ENCODE measurements around the gene NOTCH3. TPM values are rescaled to one million over a fixed set of nuclear protein-coding genes. Genes with fewer than 3 reads are reported as not detected.

NOTCH3 gene
- total RNA-seq, 1 donor = 27.6 TPM

GRCh38 chr19:15136234-15136954 is 64.4 kb downstream of the NOTCH3 start:
- TF ChIP-seq, protein P1, sequence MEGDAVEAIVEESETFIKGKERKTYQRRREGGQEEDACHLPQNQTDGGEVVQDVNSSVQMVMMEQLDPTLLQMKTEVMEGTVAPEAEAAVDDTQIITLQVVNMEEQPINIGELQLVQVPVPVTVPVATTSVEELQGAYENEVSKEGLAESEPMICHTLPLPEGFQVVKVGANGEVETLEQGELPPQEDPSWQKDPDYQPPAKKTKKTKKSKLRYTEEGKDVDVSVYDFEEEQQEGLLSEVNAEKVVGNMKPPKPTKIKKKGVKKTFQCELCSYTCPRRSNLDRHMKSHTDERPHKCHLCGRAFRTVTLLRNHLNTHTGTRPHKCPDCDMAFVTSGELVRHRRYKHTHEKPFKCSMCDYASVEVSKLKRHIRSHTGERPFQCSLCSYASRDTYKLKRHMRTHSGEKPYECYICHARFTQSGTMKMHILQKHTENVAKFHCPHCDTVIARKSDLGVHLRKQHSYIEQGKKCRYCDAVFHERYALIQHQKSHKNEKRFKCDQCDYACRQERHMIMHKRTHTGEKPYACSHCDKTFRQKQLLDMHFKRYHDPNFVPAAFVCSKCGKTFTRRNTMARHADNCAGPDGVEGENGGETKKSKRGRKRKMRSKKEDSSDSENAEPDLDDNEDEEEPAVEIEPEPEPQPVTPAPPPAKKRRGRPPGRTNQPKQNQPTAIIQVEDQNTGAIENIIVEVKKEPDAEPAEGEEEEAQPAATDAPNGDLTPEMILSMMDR (IDR thresholded peaks at IDR 0.05; ENCODE audit: insufficient read depth, low read depth, low read length) = no peak
- DNase-seq (ENCODE audit: low read depth) = peak; percentile 60
- no peak overlapping the region for H3K4me3 ChIP-seq (ENCODE audit: low read depth, low read length)

DNA sequence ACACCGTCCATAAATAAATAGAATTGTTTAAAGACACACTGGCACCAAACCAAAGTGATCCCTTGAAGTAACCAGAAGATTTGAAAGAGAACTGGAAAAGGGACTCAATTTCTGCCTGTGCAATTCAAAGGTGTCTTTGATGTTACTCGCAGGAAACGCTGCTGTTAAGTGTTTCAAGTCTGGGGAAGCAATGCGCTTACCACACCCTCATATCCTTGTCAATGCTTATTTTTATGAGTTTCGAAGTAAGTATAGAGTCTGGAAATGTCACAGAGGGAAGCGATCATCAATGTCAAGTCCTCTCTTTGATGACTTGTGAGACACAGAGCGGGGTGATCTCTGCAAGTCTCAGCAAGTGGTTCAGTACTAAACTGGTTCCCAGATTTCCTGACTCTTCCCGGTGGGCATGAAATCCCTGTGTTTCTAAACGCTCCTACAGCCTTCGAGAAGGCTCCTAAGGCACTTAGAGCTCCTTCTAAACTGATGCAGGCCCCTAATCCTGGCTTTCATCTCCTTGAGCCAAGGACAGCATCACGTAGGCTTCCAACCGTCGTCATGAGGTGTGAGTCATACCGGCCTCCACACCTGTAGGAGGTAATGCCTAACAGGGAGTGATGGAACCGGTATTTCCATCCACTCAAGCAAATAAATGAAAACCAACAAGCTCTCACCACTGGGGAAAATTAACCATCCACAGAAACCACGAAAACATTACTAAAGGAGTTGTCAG is 70.8 kb downstream of the NOTCH3 start:
- no peak overlapping the region for H3K4me3 ChIP-seq (ENCODE audit: low read depth, low read length)
- TF ChIP-seq, protein P1 (IDR thresholded peaks at IDR 0.05; ENCODE audit: insufficient read depth, low read depth, low read length) = no peak
- no peak for DNase-seq (ENCODE audit: low read depth)

- no peak overlapping the region for H3K4me3 ChIP-seq (ENCODE audit: low read depth, low read length)
- TF ChIP-seq, protein P1 (IDR thresholded peaks at IDR 0.05; ENCODE audit: insufficient read depth, low read depth, low read length) = no peak
- DNase-seq (ENCODE audit: low read depth) = no peak
Measured at GRCh38 chr19:15128162-15128770, 72.5 kb downstream of the NOTCH3 start.

- TF ChIP-seq, protein P1 (IDR thresholded peaks at IDR 0.05; ENCODE audit: insufficient read depth, low read depth, low read length) = no peak
- no peak for DNase-seq (ENCODE audit: low read depth)
- H3K4me3 ChIP-seq (ENCODE audit: low read depth, low read length) = peak overlapping the region; percentile 74
Measured at GRCh38 chr19:15126131-15126910, 74.5 kb downstream of the NOTCH3 start.

DNA sequence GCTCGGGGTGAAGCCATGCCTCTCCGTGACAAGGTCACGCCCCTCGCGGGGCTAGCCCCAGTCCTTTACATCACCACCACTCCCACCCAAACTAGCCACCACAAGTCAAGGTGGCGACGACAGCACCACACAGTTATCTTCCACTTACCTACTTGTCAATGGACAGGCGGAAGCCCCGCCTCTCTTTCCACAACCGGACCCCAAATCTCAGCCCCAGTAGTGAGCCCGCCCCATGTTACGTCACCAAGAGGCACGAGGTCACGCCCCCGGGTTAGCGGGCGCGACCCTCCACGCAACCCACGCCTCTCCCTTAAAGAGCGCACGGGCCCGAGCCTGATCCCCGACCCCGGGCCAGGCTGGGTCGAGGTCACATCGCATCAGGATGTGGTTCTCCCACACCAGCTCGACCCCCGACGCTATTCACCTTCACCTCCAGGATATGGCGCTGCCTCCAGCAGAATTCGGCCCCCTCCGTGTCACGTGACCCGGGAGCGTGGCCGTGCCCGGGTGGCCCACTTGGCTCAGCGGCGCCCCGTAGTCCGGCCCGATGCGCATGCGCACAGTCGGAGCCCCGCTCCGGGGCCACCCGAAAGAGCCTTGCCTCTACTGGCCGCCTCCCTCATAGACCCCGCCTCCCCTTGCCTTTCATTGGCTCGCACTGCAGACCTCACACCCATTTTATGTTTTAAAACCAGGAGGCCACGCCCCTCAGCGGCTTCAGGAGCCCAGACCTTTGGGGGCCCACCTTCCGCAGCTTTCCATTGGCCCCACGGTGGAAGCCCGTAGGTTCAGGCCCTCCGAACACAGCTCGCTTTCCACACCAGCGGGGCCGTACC is 75.3 kb downstream of the NOTCH3 start:
- peak overlapping the region; percentile 74 for H3K4me3 ChIP-seq (ENCODE audit: low read depth, low read length)
- DNase-seq (ENCODE audit: low read depth) = peak; percentile 98
- TF ChIP-seq, protein P1 (IDR thresholded peaks at IDR 0.05; ENCODE audit: insufficient read depth, low read depth, low read length) = no peak
